Stimulated activated CD4-positive, alpha-beta T cell treated with anti-CD3 and anti-CD28 coated beads, Interleukin-4, amount 100 ng/mL, for 24 hours (primary cell): ENCODE data around the gene HOMER2.

Experiments used
- DNase-seq: peaks from one replicate; pipeline ENCODE4 v3.0.0-alpha.2; 2020

Gene HOMER2

DNA sequence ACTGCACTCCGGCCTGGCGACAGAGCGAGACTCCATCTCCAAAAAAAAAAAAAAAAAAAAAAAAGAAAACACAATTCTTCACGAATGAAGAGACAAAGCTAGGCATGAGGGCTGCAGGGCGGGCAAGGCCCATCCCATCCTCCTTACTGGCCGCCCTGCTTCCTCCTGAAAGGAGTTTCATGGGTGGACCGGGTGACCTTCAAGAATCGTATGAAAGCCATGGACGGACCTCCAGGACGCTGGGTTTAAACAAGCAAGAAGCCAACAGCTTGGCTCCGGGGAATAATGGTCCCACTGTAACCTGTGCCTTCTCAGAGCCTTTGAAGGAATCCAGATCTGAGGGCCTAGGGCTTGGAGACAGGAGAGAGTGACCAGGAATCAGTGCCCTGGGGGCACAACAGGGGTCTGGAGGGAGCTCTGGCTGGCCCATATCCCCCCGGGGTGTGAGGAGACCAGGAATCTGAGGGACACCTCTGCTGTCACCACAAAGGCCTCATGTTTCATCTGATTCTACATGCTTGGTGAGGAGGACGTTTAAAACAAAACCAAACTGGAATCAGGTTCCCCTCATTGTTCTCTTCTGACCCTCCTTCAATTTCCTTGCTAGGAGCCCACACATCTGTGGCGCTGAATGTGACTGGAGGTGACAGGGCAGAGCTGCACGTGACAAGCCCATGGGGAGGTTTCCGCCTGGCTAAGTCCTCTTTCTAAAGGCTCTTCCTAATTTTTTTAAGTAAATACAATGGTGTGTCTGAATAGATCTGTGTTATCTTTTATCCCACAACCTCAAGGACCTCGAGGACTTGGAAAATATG lies 97.0 kb downstream of the HOMER2 start:
- no peak for DNase-seq

DNA sequence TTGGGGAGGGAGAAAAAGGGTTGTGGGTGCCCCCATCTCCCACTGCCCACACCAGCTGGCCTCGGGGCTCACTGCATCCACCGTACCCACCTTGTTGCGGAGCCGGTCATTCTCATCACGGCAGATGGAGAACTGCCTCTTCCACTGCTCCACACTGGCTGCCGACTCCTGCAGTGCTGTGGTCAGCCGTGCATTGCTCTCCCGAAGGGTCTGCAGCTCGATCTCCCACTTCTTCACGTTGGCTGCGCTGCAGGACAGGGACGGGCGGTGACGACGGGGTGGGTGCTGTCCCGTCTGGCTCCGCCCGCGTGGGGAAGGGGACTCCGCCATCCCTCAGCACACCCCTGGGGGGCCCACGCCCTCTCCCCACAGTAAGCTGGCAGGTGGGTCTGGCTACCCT lies 98.0 kb downstream of the HOMER2 start:
- DNase-seq = no peak

DNA sequence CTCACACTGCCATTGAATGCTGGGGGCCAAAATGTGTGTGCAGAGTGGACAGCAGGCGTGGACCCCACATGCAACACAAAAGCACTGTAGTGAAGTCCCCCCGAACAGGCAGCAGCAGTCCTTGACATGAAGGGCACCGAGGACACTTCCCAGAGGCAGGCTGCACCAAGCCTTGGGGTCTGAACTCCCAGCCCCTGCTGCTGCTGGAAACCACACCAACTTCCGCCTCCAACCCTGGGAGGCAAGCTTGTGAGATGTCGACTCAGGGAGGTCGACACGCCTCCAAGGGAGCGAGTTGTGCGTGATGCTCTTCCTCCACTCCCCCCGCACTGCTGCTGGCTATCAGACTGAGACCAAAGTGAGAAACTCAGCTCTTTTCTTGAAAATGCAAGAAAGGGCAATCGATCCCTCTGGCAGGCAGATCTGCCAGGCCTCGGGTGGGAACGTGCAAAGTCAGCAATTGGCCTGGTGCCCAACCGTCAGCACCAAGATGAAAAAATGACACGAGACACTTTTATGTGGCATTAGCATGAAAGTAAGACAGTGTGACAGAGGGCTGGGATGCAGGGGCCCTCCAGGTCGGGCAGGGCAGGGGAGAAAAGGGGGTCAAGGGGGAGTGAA lies 99.5 kb downstream of the HOMER2 start:
- DNase-seq = no peak

DNA sequence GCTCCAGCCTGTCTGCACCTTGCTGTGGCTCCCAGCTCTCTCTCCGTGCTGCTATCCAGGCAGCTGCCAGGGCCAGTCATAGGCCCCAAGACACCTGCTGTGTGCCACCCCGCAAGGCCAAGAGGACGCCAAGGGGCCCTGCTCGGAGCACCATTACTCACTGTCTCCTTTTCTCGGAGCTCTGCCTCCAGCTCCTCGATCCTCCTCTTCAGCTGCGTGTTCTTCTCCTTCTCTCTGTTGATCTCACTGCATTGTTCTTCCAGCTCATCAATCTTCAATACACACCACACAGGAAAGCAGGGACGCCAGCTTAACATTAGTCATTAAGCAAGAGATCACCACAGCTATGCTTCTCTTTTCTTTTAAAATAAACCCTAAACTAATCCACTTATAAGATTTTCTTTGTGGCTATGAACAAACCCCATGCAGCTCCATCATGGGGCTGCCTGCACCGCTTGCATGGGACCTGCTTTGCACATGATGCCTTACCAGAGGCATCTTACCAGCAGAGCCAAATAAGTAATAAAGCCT lies 100.5 kb downstream of the HOMER2 start:
- no peak for DNase-seq

DNA sequence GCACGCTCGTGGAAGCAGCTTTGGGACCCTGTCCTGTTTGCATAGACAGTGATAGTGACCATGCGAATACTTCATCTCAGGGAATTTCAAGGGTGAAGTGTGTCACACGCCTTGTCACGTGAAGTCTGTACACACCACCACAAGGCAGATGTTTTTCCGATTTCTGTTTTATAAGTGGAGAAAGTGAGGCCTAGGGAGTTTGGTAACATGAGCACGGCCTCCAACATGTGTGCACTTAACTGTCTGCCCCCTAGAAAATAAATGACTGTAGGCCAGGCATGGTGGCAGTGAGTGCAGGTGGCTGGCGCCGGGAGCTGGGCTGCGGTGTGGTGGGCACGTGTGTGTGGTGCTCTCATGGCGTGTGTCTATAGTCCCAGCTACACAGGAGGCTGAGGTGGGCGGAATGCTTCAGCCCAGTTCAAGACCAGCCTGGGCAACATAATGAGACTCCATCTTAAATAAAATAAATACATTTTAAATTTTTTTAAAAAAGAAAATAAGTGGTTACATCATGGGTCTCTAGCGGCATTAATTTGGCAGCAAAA lies 101.1 kb downstream of the HOMER2 start:
- DNase-seq = no peak

DNA sequence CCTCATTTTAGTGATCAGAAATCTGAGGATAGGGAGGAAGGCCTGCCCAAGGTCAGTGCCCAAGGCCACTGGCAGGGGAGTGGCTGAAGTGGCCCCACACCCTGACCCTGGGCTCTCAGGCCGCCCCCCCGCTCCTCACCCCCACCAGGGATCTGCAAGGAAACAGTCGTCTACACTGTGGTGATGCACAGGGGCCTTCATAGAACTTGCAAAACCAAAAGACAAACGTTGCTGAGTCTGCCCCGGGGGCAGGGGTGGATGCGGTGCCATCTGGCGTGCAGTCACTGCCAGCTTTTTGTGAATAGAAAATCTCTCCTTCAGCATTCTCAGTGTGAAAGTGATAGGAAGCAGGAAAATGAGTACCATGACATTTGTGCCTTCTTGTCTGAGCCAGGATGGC lies 101.8 kb downstream of the HOMER2 start:
- no peak for DNase-seq

DNA sequence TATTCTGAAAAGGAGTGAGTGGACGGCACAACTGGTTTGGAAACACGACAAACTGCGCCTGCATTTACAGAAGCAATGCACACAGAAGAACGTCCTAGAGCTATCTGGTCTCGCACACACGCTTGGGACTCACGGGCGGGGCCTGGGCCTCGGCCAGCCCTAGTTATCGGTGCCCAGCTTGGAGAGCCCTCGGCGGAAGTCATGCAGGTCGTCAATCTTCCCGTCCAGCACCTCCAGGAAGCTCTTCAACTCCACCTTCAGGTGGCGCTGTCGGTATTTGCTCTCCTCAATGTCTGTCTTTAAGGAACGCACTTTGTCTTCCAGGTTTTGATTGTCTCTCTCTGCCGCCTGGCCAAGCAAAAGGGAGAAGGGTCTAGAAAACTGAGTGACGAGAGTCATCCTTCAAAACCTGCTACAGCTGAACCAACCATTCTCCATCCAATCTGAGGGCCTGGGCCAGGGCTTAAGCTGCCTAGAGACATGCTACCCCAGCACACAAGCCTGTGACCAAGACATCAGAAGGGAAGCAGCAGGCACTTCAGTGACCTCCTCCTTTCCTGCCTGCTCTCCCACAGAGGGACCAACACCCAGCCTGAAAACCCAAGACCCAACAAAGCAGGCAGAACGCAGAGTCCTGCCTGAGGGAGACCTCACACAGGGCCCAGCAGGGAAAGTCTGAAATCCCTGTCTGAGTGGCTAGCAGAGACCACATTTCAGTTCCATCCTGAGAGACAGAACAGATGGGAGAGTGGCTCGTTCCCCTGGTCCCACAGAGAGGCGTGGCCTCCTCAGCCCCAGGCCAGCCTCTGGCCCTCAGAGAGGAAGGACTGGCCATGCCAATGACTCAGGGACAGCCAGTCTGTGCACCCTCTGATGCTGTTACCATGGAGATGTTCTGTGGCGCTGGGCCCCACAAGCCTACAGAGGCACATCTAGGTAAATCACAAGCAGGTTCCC lies 102.7 kb downstream of the HOMER2 start:
- DNase-seq = peak; percentile 48

DNA sequence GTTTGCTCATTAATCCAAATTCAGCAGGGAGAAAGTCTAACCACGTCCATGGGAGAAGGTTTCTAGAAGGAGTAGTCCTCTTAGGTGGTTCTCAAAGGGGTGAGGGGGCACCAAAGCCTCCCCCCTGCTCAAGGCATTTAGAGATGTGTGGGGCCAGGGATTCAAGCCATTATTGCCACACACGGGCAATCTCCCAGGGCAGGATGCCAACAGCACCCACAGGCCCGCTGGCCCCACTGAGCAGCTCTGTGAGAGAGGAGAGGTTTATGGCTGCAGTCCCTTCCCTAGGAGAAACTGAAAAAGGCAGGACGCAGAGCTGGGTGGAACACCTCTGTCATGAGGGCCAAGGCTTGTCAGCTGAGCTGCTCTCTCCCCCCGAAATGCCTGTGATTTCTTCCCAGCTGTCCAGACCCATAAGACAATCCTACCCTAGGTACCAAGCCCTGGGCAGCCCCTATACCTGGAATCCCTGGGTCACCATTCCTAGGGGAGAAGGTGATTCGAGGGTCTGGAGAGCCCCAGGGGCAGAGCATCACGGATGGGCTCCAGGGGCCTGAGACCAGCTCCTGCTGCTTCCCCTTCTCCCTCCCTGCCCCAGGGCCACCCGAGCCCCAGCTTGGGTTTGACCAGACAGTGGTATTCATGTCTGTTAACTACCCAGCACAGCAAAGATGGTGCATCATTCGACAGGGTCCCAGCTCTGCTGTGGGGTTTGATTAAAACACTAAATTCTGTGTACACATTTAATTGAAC lies 104.1 kb downstream of the HOMER2 start:
- DNase-seq = no peak

DNA sequence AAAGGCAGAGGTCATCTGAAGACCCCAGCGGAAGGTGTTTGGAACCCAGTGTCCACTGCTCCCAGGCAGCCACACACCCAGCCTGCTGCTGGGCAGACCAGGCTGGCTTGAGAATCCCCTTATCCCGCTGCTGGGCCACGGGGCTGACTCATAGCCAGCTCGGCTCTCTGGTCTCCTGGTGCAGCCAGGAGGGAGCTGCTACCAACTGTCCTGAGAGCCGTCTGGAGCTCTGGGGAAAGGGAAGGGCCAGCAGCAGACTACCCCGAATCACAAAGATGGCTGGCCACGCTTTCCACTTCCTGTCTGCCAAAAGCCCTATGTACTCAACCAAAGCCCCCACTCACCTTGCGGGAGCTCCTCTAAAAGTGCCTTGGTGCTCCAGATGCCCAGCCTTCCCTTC lies 104.8 kb downstream of the HOMER2 start:
- no peak for DNase-seq

DNA sequence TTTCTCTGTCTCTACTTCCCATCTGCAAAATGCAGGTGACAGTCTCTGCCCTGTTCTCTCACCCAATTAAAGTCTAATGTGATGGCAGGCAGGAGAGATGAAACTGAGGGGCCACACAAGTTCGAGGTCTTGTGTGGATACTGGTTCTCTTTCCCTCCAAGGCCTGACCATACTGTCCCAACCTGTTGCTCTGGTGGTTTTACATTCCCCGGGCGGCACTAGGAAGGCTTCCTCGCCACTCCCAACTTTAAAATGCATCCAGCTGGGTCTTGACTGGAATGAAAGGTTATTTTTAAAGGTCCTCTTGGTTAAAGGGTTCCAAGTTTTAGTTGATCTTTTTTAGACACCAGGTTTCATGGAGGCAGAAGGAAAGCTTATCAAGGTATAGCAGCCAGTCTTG lies 105.9 kb downstream of the HOMER2 start:
- DNase-seq = no peak

DNA sequence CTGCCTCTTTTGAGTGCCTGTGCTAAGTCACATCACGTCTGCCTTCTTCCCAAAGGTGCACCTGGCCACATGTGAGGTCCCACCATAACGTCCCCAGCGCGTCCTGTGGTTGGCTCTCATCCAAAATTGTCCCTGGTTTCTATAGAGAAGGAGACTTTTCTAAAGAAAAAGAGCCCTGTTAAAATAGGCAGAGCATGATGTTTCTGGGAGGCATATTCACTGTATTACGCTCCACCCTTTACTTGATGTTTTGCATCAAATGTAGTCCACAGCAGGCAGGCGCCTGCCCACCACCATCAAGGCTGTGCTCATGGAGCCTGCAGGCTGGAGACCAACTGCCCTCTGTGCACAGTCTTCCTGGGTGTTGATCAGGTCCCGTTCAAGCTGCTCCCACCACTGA lies 106.8 kb downstream of the HOMER2 start:
- no peak for DNase-seq

DNA sequence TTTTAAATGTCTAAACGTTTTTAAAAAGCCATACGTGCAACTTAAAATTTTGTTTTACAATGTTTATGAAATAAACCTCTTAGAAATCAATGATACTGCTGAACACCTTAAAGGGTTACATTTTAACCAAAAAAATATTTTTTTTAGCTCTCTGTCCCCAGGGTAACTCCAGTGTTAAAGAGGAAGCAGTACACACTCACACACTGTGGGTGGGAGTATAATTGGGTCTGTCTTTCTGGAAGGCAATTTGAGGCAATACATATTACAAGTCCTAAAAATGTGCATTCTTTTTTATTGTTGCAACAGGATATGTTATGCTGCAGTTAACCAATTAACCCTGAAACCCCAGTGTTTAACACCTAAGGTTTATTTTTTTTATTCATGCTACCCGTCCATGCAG lies 109.0 kb downstream of the HOMER2 start:
- DNase-seq = no peak

DNA sequence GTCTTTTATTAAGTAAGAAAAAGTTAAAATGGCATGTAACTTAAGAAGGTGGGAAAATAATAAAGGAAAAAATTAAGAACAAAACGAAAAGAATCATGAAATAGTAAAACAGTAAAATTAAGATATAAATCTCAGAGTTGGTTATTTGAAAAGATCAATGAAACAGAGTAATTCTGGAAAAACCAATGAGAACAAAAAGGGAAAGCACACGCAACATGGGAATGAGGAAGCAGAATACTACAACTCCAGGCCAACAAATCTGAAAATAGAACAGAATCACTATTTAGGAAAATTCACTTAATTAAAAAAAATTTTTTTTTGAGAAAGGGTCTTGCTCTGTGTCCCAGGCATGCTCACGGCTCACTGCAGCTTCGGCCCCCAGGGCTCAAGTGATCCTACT lies 112.4 kb downstream of the HOMER2 start:
- no peak for DNase-seq

DNA sequence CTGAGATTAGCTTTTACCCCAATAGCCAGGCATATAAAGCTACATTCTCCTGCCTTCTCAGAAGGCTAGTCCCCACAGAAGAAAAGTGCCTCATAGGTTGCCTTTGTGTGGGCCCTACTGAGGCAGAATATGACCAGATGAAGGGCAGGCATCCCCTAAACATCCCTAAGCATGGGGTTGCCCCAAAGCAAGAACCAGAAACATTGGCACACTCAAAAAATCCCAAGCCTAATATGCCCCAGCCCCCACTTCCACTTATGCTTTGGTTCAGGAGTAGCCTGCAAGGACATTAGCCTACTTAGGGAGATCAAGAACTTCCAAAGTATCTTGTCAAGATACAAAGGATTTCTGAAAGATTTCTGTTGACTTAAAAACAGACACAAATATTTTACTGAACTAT lies 113.4 kb downstream of the HOMER2 start:
- no peak for DNase-seq

DNA sequence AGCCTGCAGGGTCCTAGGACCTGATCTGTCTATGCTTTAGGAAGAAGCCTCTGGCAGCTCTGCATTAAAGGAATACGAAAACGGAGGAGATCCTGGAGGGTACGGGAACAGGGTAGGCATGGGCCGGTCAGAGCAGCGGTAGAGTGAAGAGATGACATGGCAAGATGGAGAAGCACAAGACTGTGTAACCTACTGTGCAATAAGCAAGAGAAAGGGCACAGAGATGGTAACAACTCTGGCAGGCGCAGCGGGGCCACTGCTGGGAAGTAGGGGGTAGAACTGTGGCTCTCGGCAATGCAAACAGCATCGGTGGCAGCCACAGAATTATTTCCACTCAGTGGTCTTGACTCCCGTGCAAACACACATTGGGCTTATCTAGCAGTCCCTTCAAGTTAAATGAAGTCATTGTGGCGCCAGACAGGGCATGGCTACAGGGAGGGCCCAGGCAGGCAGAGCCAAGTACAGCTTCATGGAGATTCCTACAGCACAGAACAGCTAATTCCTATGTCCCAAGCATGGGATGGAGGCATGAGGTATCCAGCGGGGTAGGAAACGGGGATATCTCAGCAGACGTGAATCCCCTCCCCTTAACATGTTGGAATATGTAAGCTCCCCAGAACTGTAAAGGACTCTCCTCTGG lies 114.3 kb downstream of the HOMER2 start:
- DNase-seq = no peak

DNA sequence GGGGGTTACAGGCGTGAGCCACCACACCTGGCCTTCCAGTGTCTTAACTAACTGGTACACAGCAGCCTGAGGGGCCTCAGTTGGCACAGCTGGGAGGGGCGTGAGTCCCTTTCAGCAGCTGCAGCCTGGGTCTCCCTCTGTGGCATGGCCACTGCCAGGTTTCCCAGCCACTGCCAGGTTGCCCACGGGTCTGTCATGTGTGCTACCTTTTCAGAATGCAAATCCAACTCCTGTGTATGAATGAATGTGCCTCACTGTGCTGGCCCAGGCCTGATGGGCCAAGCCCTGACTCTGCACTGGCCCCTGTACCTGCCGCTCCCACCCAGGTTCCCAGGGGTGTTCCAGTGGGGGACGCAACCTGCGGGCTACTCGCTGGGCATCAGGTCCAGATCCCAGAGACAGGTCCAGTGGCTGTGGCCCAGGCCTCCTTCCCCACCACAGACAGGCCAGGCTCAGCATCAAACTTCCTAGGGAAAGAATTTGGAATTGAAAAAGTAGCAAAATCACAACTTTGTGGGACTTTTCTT lies 117.1 kb downstream of the HOMER2 start:
- no peak for DNase-seq

DNA sequence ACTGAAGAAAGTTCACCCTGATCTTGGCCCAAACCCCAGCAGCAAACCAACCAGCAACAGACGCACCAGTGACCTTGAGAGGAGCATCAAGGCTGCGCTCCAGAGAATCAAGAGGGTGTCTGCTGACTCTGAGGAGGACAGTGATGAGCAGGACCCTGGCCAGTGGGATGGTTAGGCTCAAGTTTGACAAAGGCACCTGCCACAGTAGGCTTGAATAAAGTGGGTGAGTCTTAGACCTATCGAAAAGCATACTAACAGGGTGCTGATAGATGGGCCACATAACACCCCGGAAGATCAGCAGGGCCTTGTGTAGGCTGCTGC lies 119.2 kb downstream of the HOMER2 start:
- DNase-seq = no peak

DNA sequence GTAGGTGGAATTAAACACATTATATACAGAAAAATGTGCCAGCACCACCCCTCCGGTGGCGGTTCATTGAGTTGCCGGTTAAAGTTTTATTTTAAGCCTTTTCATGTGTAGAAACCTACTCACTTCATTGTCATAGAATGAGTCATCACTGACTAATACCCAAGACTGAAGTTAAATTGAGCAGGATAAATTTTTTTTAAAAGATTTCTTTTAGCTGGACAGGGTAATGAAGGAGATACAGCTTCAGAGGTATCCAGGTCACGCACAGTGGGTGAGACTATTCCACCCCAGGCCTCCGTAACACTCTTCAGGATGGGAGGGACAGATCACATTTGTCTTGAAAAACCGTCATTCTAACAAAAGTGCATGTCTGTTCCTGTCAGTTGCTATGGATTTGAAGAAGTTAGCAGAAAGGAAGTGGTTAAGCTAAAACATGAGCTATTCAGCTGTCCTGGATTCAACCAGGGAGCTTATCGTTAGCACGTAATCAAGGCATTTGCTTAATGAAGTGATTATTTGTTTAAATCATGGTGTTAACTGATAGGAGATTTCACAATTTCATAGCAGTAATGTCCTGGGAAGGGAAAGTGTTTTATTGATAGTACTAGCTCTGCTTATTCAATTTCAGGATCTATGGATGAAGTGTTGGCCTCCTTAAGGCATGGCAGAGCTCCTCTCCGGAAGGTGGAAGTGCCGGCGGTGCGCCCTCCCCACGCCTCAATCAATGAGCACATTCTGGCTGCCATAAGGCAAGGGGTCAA lies 119.7 kb downstream of the HOMER2 start:
- DNase-seq = peak; percentile 58

DNA sequence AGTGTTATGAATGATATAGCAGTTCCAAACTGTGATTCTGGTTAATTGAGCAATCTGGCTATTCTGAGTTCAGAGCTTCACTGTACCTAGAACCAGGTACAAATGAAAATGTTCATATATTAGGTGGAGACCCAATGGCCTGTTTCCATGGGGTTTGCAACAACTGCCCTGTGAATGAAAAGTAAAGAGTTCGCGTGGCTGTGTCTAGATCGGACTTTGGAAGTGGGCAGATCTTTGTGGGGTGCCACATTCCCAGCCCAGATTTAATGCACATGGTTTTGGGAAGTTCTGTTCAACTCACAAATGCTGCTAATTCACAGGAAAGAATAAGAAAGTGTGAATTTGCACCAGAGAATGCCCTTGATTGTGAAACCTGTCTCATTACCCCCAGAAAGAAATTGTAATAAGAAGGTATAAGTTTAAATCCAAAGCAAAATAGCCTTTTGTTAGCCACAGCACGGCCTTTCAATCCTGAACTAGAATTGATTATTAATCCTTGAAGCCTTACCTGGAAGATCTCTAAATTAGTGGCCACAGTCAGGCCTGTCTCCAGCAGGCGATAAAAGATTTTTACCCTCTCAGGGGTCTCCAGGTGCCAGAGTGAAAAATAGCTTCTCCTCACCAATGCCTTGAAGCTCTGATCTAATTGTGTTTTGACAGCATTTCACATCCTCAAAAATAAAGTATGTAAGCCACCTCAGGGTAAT lies 120.5 kb downstream of the HOMER2 start:
- no peak for DNase-seq
